RWPE2 (cell line): Measurements from ENCODE around the gene ZNF619.

Experiments used
- ATAC-seq: fragments of 200-7000 bp; cut with Tn5 transposase; 3 replicates; pipeline ENCODE4 v1.9.1; 2021; ENCODE audit warnings: low read depth
- DNase-seq: peaks from one replicate; pipeline ENCODE4 v3.0.0-alpha.2; 2020; ENCODE audit warnings: low spot score
- H3K27ac ChIP-seq: fragments of 450-650 bp; 2 replicates; pipeline ENCODE4 v1.5.1; 2017; ENCODE audit warnings: mild to moderate bottlenecking; ENCODE audit not compliant: poor library complexity, severe bottlenecking
- H3K27me3 ChIP-seq: fragments of 250-450 bp; sonication (Bioruptor Pico); 2 replicates; pipeline ENCODE4 v1.5.1; 2021; ENCODE audit warnings: mild to moderate bottlenecking, moderate library complexity; ENCODE audit not compliant: insufficient read depth, poor library complexity, severe bottlenecking
- H3K36me3 ChIP-seq: fragments of 250-450 bp; sonication (Bioruptor Pico); 2 replicates; pipeline ENCODE4 v1.5.1; 2020; ENCODE audit warnings: low read depth, mild to moderate bottlenecking, moderate library complexity
- H3K4me1 ChIP-seq: fragments of 250-450 bp; sonication (Bioruptor Pico); 2 replicates; pipeline ENCODE4 v1.5.1; 2021; ENCODE audit warnings: mild to moderate bottlenecking, moderate library complexity; ENCODE audit not compliant: insufficient read depth, poor library complexity, severe bottlenecking
- H3K4me3 ChIP-seq: fragments of 250-450 bp; sonication (Bioruptor Pico); 2 replicates; pipeline ENCODE4 v1.5.1; 2021; ENCODE audit warnings: mild to moderate bottlenecking, moderate library complexity; ENCODE audit not compliant: severe bottlenecking
- H3K9me3 ChIP-seq: fragments of 250-450 bp; sonication (Bioruptor Pico); 2 replicates; pipeline ENCODE4 v1.5.1; 2021; ENCODE audit warnings: mild to moderate bottlenecking, moderate library complexity; ENCODE audit not compliant: severe bottlenecking
- CTCF ChIP-seq: fragments of 450-650 bp; IDR thresholded peaks from one replicate; pipeline ENCODE4 v1.5.1; 2017; ENCODE audit warnings: mild to moderate bottlenecking, moderate library complexity; ENCODE audit not compliant: poor library complexity, severe bottlenecking

ZNF619 gene

GRCh38 chr3:40524222-40524567 is 47.3 kb downstream of the ZNF619 start:
- H3K27ac ChIP-seq: peak overlapping the region; percentile 46
- H3K9me3 ChIP-seq: no peaks in the 10 kb centered on the region
- no peak for DNase-seq
- no peak for TF ChIP-seq CTCF
- peak overlapping the region; percentile 85 for H3K4me3 ChIP-seq
- no peaks in the 10 kb centered on the region for H3K4me1 ChIP-seq
- no peaks in the 10 kb centered on the region for H3K27me3 ChIP-seq
- peaks cover 29% of the 10 kb centered on the region for H3K36me3 ChIP-seq
- ATAC-seq: no peak; the same call in 2 of the 3 replicates

- peak within 1 kb of the TSS; percentile 85 for H3K4me3 ChIP-seq
- H3K4me1 ChIP-seq: no peaks in the 10 kb centered on the region
- DNase-seq (peak; percentile 83), ATAC-seq (peak; percentile 98)
- no peaks in the 10 kb centered on the region for H3K27me3 ChIP-seq
- peaks cover 35% of the 10 kb centered on the region for H3K36me3 ChIP-seq
- peak within 1 kb of the TSS; percentile 46 for H3K27ac ChIP-seq
- TF ChIP-seq CTCF: no peak
- H3K9me3 ChIP-seq: no peaks in the 10 kb centered on the region
Measured at GRCh38 chr3:40524568-40525285, 47.8 kb downstream of the ZNF619 start, which contains the start of gene ZNF621. ZNF621 (plus strand) TSS chr3:40524960; CDS start chr3:40525841, 881 bp downstream.

GRCh38 chr3:40528426-40528825 is 51.5 kb downstream of the ZNF619 start:
- Histone ChIP-seq H3K4me1 (no peaks in the 10 kb centered on the region), H3K9me3 (no peaks in the 10 kb centered on the region), H3K27me3 (no peaks in the 10 kb centered on the region), H3K4me3 (no peak overlapping the region), H3K27ac (no peak overlapping the region), H3K36me3 (peaks cover 72% of the 10 kb centered on the region)
- ATAC-seq (no peak), DNase-seq (no peak)
- TF ChIP-seq CTCF: no peak

- H3K36me3 ChIP-seq: peaks cover 91% of the 10 kb centered on the region
- no peak for TF ChIP-seq CTCF
Measured at GRCh38 chr3:40532252-40532651, 55.3 kb downstream of the ZNF619 start.

GRCh38 chr3:40534283-40534682 is 57.4 kb downstream of the ZNF619 start:
- Histone ChIP-seq H3K4me1 (no peaks in the 10 kb centered on the region), H3K9me3 (no peaks in the 10 kb centered on the region), H3K27ac (no peak overlapping the region), H3K36me3 (peaks cover 78% of the 10 kb centered on the region), H3K4me3 (no peak overlapping the region), H3K27me3 (no peaks in the 10 kb centered on the region)
- DNase-seq: no peak
- no peak for TF ChIP-seq CTCF
- no peak for ATAC-seq

More at GRCh38 chr3:40532252-40532651, 55.3 kb downstream of the ZNF619 start:
- no peaks in the 10 kb centered on the region for H3K4me1 ChIP-seq
- ATAC-seq (no peak), DNase-seq (no peak)
- no peak overlapping the region for H3K27ac ChIP-seq
- H3K4me3 ChIP-seq: no peak overlapping the region
- no peaks in the 10 kb centered on the region for H3K27me3 ChIP-seq
- no peaks in the 10 kb centered on the region for H3K9me3 ChIP-seq
